Epithelial cell of proximal tubule (primary cell): ENCODE measurements around the gene ATXN7. TPM values are rescaled to one million over a fixed set of nuclear protein-coding genes. Genes with fewer than 3 reads are reported as not detected.

Experiments
- DNase-seq: peaks from one replicate; pipeline ENCODE4 v3.0.0-alpha.2; 2011; ENCODE audit warnings: low read depth
- H3K4me3 ChIP-seq: 2 replicates; pipeline ENCODE4 v1.5.1; 2011; ENCODE audit warnings: low read depth, mild to moderate bottlenecking, low read length
- total RNA-seq: library from RNA; depleted of rRNA; stranded (reverse); fragments of >200 nt; gene quantifications from 2 replicates; pipeline ENCODE4 v1.2.3, GENCODE V29; 2015
- TF ChIP-seq, protein P1 (sequence below): conservative IDR thresholded peaks from 2 replicates; pipeline ENCODE4 v1.5.1; 2012; ENCODE audit warnings: low read depth, mild to moderate bottlenecking, low read length

ATXN7 gene
- total RNA-seq, 1 donor from 2014 or later = 16.7 TPM

DNA sequence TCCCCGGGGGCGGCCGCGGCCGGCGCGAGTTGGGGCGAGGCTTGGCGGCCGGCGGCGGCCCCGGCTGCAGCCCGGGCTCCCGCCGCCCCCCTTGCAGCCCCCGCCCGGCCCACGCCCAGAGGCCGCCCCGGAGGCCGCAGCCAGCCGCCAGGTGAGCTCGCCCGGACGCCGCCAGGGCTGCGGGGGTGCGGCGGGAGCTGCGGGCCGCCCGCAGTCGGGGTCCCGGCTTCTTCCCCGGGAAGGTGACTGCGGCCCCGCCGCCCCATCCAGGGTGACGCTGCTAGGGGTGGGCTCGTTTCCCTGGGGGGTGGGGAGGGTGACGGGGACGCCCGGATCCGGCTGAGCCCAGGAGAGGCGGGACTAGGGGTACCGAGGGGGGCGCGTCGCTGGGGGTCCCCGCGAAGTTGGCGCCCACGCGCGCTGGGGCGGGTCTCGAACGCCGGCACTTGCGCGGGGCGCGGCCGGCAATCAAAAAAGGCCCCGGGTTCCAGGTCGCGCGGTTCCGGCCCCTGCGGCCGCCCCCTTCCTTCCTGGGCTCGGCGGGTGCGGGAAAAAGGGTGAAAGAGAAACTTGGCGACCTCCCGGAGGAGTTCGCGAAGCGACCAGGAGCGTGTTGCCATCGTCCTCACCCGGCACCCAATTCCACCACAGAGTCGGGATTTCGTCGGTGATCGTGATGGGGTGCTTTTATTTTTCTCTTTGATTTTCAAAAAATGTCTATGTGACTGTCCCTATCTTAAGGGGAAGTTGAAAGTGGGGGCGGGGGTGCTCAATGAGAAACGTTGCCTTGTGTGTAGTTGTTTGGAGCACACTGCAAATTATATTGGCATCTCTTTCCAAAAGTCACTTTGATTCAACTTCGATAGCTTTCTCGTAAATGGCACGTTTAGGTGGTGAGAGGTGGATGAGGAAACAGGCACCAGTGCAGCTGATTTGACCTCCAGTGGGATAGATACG, 619 bp downstream of the ATXN7 start:
- peak overlapping the region; percentile 83 for H3K4me3 ChIP-seq
- TF ChIP-seq, protein P1, sequence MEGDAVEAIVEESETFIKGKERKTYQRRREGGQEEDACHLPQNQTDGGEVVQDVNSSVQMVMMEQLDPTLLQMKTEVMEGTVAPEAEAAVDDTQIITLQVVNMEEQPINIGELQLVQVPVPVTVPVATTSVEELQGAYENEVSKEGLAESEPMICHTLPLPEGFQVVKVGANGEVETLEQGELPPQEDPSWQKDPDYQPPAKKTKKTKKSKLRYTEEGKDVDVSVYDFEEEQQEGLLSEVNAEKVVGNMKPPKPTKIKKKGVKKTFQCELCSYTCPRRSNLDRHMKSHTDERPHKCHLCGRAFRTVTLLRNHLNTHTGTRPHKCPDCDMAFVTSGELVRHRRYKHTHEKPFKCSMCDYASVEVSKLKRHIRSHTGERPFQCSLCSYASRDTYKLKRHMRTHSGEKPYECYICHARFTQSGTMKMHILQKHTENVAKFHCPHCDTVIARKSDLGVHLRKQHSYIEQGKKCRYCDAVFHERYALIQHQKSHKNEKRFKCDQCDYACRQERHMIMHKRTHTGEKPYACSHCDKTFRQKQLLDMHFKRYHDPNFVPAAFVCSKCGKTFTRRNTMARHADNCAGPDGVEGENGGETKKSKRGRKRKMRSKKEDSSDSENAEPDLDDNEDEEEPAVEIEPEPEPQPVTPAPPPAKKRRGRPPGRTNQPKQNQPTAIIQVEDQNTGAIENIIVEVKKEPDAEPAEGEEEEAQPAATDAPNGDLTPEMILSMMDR = no peak
- no peak for DNase-seq

DNA sequence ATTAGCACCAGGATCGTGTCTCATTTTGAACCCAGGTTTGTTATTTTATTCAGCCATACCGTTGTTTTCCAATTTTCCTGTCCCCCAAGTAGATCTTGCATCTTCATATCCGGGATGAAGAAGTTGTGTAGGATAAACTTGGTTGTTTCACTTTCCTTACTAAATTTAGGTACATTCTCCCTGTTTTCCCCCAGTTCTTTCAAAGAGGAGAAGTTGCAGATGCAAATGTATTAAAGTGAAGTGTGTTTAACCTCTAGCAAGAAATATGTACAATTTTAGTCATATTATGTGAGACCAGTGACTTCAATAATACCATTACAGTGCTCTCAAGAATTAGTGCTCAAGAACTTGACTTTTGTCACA, 1.3 kb downstream of the ATXN7 start:
- TF ChIP-seq, protein P1 = no peak
- peak overlapping the region; percentile 83 for H3K4me3 ChIP-seq
- DNase-seq = no peak

DNA sequence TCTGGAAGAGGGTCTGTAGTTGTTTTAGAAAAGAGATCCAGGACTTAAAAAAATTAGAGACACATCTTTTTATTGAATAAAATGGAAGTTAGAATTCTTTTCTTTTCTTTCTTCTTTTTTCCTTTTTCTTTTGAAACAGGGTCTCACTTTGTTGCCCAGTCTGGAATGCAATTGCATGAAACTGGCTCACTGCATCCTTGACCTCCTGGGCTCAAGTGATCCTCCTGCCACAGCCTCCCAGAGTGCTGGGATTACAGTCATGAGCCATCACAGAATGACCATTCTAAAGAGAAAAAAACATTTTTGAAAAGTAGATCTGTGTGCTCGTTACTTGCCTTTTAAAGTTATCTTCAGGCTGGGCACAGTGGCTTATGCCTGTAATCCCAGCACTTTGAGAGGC, 3.6 kb downstream of the ATXN7 start:
- no peak for DNase-seq
- H3K4me3 ChIP-seq = no peak overlapping the region
- TF ChIP-seq, protein P1 = no peak

DNA sequence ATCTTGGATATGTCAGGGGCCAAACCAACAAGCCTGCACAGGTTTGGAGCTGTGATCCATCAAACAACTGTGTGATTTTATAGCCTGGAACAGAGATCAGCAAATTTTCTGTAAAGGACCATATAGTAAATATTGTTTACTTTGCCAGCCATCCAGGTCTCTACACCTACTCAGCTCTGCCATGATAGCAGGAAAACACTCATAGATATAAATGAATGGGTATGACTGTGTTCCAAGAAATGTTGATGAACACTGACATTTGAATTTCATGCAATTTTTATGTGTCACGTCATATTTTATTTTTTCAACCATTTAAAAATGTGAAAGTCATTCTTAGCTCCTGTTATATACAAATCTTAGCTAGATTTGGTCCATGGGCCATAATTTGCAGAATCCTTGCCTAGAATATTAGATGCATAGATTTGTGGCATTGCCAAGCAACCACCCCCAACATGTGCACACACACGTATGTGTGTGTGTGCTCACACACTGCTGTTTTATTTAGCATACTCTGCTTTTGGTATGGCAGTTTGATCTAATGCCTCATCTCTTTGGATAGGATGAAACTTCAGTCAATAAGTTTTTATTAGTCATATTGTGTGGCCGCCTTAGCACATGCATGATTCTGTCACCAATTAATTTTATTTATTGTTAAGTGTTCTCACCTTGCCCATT, 6.4 kb downstream of the ATXN7 start:
- no peak overlapping the region for H3K4me3 ChIP-seq
- DNase-seq = no peak
- TF ChIP-seq, protein P1 = no peak

DNA sequence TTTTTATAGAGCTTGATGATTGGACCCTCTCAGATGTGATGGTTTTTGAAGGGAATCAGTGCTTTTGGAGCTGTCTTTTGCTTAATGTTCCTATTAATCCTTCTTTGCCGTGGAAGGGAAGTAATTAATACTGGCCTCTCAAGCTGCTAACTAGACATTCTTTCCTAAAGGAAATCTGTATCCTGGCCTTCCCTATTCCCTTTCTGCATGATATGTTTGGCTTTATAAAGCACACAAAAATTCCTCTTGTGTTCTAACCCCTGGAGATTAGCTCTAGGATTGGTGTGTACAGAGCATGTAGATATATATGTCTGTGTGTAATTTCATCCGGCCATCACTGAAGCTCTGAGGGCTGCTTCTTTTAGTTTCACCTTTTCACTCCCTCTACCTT, 6.9 kb downstream of the ATXN7 start:
- DNase-seq = no peak
- TF ChIP-seq, protein P1 = no peak
- no peak overlapping the region for H3K4me3 ChIP-seq

DNA sequence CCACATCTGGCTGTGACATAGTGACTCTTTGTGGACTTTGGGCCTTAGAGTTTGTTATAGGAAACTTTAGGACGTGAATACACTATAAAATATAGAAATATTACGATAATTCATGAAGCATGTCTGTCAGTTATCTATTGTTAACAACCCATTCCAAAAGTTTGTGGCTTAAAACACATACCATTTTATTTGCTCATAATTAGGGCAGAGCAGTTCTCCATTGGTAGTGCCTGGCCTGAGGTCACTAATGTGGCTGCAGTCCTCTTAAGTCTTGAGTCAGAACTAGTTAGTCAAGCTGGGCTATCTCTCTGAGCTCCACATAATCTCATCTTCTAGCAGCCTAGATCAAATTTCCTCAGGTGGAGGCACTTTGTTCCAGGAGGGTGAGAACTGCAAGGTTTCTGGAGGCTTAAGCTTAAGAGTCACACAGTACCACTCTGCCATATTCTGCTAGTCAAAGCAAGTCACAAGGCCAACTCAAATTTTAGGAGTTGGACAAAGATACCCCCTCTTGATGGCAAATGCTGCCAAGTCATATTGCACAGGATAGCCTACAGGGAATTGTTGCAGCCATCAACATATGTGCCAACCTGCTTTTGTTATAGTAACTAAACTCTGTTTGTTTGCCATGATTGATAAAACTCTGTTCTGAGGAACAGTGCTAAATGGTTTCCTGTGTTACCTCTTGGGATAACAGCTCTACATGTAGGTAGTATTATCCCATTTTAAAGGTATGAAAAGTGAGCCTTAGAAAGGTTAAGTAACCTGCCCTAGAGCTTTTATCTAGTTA, 8.7 kb downstream of the ATXN7 start:
- TF ChIP-seq, protein P1 = no peak
- DNase-seq = no peak
- no peak overlapping the region for H3K4me3 ChIP-seq
